Dedifferentiated amniotic fluid mesenchymal stem cell (primary cell): ENCODE measurements around the gene SPOCK1.

ENCODE experiments used
- DNase-seq: peaks from one replicate; pipeline ENCODE4 v3.0.0-alpha.2; 2016; ENCODE audit errors: extremely low spot score

Gene SPOCK1

DNA sequence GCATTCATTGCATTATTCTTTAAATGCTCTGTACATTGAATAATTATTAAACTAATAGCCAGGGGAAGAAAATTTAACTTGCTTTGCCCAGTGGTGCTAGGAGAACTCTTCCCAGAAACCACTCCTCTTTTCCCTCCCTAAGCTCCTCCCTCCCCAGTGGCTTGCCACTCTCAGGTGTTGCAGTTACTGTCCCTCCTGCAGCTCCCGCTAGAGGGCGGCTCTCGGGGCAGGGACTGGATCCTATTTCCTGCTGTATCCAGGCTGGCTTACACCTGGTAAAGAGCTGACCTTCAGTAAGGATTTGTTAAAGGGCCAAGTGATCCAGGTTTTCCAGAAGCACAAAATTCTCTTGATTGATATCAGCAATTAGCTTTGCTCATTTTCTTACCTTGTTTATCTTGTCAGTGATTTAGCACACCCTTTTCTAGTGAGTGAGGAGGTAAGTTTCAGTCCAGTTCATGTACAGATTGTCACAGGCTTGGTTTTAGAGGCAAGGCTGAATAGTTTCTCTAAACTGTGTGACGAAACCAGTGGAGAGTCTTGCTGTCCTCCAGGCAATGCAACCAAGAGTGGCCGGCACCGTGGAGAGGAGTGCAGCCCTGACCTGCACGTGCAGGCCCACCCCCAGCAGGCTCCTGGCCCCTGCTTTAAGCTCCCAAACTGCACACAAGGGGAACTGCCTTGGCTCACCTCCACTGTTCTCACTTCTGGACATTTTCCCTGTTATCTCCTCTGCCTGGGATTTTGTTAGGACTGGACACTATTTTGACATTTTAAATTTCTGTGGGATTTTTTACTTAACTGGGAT lies 423.8 kb downstream of the SPOCK1 start:
- no peak for DNase-seq

DNA sequence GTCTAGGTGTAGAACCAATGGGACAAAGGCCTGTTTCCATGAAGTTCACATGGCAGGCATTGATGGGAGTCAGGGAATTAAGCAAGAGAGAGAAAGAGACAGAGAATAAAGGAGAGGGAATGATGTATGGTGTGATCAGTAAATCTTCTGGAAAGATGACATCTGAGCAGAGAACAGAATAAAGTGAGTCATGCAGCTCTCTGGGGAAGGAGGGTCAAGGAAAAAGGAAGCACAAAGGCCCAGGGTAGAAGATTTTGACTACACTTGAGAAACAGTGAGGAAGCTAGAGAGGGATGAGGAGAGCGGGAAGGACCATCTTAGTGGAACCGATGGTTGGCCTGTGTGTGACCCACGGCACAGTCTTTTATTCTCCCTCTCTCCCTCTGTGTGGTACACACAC lies 425.9 kb downstream of the SPOCK1 start:
- no peak for DNase-seq

DNA sequence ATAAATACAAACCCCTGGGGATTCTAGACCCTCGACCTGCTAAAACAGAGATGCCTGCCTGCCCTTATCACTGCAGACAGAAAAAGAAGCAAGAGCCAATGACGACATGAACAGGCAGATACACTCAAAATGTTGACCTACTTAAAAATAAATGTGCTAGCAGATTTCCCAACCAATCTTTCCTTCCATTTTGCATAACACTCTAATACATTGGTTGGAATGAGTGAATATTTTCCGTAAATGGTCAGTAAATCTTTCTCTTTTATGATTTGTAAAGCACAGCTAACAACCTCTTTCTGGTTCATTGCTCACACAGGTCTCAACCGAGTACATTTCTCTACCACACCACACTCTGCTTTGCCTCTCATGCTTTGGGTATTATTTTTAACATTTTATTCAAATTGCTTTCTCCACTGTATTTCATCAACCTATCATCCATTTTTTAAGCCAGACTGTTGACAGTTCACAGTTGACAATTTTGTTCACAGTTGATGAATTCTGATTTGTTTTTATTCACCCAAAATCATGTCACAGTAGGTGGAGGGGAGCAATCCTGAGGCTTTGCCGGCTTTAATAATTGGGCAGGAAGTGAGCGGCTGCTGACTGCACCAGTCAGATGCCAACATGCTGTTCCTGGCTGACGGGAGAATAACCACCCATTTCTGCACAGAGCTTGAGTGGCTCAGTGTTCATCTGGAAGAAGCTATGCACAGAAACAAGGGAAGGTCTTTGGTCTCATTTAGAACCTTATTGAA lies 426.6 kb downstream of the SPOCK1 start:
- DNase-seq: no peak

DNA sequence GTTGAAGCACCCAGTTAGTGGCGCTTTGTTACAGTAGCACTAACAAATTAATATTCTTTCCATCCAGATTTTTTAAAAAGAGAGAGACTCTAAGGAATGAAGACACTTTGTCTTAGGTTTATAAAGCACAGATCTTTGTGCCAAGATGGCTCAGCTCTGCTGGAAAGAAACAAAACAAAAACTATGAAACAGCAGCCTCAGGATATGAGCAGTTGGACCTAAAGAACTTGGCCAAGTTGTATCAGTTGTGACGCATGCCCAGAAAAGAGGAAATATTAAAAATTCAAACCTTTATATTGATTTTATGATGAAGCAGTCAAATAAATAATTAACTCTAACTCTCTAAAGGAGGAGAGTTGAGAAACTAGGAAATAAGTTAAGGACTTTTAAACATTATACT lies 427.2 kb downstream of the SPOCK1 start:
- DNase-seq: no peak

DNA sequence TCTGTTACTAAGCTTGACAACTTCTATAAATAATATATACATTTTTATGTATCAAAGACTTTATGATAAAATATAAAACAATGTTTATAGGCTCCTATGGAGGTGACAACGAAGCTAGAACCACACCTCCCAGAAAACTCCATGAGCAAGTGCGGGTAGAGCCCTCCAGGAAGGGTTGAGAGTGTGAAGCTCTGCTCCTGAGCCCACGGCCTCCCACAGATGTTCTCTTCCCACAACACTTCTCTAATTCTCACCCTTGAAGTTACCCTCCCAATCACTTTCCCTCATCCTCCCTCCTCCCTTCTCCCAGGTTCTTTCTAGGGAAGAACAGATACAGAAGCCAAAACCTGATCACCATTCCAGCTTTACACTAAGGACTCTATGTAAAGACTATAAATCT lies 427.6 kb downstream of the SPOCK1 start:
- DNase-seq: no peak

DNA sequence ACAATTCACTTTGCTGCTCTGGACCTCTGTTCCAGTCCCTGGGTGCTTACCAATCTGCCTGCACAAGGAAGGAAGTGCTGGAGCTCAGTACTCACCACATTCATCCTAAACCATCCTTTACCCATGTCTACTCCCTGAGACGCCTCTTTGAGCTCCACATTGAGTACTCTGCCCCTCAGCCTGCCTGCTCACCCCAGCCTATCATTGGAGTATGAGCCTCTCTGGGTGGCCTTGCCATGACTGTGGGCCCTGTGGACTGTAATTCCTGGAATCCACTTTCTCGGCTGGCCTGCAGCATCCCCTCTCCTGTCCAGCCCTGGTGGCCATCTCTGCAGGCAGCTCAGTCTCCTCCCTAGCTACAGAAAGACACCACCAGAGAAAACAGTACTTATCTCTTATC lies 428.6 kb downstream of the SPOCK1 start:
- no peak for DNase-seq

DNA sequence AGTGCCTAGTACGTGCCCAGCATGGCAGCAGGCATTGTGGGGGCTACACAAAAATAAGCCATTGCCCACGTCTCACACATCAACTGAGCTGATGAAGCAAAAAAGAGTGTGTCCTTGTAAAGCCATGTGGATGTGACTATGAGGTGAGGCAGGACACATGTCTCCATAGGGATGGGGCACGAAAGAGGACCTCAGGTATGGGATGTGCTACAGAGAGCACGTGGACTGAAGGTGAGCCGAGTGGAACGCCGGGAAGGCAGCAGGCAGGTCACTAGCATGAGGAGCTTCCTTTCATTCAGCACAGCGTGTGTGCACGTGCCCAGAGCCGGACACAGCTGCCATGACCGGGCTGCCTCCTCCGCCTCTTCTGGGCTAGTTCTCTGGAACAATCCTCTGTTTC lies 429.8 kb downstream of the SPOCK1 start:
- no peak for DNase-seq

DNA sequence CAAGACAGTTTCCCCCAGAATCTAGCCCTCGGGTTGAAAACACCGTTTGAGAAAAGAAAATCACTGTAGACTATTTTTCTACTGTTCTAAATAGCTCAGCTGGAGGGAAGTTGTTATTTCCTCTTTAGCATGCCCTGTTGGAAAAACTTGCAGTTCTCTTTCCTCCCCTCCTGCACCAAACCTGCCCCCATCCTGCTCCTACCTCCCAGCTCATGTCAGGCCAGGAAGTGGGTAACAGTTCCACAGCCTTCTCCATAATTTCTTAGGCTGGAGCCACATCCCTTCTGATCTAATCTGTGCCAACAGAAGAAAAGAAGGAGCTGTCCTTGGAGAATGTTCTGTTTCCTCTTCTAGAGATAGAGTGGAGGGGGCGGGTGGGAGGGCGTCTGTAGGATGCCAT lies 437.7 kb downstream of the SPOCK1 start:
- no peak for DNase-seq

DNA sequence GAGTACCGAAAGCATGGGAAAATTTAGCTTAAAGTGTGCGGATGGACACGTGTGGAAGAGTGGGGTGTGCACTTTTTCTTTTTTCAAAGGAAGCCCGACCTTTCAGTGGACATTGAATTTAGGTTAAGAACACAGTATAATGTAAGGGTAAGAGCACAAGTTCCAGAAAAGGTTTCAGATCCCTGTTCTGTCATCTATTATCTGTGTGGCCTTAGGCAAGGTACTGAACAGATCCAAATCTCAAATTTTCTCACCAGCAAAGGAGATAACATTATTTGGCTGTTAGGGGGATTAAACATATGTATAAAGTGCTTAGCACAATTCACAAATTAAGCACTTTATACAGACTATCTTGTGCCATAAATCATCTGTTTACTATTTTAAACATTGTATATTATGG lies 441.0 kb downstream of the SPOCK1 start:
- DNase-seq: no peak

DNA sequence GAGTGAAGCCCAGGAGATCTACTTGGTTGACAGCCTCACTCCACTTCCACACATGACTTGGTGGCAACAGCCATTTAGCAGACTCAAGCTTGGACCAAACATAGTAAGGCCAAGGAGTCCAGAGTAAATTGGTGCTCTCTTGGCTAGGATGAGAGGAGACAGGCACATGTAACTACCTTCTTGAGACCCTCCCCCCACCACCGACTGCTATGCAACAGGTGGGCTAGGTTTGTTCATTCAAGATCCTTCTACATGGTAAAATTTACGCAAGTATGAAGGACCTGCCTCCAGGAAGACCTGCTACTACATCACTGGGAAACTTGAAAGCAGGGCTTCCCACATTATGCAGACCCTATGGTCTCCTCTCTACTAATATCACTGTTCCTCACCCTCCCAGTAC lies 442.4 kb downstream of the SPOCK1 start:
- DNase-seq: no peak

DNA sequence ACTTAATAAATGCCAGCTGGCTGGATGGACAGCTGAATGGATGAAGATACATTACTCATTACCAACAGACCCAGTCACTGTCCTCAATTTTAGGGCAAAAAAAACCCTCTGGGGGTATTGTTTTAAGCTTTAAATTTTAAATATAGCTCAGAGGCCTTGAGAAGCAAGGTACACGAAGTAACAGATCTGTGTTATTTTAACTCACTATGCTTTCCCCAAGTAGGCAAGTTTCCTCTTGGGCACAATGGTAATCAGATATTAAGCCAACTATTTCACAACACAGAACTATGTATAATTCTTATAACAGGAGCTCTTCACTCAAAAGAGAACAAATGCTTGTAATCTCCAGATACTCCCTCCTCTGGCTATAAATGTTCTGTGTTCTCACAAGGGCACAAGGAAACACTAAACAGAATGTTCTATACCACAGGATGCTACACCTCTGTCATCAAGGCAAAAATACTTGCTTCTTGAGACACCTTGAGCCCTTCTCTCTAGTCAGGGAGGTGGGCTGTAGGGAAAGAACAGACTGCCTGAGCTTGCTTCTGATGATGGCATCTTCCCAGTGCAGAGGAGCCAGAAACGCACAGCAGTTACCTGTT lies 443.8 kb downstream of the SPOCK1 start:
- no peak for DNase-seq

DNA sequence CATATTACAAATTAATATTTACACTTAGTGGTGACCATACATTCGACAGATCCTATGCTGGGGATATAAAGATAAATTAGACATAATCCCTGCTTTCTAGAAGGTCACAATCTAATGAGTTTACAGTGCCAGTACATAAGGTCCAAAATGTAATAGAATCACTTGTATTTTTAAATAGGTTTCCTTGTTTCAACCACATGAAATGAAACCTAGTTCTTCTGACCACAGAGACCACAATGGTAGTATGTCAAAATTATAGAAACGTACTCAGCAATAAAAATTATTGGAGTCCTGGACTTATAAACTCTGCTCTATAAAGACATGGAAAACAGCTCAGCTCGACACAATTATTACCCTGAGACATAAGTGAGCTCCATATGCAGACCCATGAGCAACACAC lies 444.3 kb downstream of the SPOCK1 start:
- no peak for DNase-seq

DNA sequence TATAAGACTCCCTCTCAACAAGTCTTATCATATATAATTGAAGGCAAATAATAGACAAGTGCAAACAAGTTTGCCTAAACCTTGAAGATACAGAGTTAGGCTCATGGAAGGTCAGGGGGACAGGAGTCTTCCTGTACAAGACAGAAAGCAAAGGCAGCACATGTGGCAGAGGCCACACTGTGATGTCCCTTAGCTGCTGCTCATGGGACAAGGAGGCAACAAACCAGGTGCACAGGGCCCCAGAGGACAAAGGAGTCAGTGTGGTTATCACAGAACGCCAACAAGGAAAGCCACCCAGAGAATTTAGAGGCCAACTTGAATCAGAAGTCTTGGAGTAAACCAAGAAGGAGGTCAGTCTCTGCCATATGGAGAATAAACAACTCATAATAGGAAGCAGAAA lies 444.8 kb downstream of the SPOCK1 start:
- DNase-seq: no peak

DNA sequence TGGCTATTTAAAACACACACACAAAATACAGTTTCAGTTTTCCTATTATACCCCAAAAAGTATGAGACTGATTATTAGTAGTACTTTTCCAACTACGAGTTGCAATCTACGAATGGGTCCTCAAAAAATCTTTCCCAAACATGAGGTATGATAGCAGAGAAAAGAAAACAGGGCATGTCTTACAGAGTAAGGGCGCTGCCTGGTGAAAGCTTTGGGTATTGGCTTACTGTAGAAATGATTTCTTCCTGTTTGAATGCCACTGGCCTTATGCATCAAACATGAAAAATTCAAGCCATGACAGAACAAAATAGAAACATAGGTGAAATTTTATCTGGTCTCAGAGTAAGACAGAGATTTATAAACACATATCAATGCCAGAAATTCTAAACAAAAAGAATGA lies 448.0 kb downstream of the SPOCK1 start:
- DNase-seq: no peak

DNA sequence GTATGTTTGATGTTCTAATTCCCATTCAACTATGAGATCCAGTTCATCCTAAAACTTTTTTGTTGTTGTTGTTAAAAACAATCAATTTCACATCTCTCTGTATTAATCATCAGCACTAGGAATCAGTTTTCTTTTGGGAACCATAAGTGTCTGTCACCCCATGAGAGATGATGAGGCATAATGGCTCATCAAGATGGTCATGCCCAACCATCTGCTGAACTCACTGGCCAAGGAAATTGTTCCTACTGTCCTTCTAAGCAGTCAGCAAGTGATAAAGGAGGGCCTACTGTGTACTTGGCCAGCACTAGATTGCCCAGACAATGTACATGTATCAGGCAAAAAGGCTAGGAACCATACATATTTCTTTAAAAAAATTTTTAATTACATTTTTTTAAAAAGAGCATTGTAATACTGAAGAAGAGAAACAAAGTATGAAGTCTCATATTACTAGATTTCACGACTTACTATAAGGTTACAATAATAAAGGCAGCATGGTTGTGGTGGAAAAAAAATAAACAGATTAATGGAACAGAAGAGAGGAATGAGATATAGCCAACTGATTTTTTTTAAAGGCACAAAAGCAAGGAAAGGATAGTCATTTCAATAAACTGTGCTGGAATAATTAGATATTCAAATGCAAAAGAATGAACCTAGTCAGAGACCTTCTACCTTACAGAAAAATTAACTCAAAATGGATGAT lies 458.3 kb downstream of the SPOCK1 start:
- peak; percentile 16 for DNase-seq

DNA sequence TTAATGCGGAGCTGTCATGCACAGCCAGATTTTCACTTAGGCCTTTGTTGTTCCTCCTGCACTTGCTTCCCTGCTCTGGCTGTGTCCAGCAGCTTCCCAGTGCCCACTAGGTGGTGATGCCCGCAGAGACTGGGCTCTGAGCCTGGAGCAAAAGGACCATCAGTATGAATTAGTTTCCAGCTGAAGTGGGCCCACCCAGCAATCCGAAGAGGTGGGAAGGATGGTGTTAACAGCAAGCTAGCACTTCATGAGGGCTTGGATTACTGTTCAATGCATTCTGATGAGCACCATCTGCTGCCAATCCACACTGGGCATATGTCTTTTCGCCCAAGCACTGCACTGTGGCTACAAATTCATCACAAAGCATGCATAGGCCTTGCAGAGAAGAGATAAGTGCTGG lies 459.1 kb downstream of the SPOCK1 start:
- DNase-seq: no peak

DNA sequence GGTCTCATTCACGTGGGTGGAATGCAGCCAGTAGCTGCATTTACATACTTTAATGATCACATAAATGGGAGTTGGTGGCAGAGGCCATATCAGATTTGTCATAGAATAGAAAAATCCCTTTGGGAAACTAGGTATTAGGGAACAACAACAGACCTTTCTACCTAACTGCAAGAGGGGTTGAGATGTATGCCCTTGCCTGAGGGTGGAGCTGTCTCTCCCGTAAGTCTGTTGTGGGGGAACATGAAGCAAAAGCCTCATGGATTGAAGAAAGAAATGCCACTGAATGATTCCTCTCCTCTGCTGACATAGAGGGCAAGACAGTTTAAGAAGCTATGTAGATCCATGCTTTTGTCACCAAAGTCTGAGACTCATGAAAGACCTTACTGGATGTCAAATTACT lies 461.3 kb downstream of the SPOCK1 start:
- DNase-seq: no peak

DNA sequence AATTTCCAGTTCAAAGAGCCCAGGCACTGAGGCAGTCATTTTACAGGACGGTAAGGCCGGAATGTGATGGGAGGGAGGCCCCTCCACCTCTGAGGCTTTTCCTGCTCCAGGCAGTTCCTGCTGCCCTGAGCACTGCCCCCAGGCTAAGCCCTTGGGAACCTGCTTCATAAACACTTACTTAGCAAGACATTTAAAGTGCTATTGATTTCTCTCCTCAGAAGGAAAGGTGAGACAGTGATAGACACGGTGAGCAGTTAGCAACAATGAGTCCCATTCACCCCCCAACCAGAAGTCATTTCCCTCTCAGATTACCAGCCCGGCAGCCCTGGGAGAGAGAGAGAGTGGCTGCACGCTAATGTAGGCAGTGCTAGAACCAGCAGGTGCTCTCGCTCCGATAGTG lies 462.5 kb downstream of the SPOCK1 start:
- DNase-seq: no peak

DNA sequence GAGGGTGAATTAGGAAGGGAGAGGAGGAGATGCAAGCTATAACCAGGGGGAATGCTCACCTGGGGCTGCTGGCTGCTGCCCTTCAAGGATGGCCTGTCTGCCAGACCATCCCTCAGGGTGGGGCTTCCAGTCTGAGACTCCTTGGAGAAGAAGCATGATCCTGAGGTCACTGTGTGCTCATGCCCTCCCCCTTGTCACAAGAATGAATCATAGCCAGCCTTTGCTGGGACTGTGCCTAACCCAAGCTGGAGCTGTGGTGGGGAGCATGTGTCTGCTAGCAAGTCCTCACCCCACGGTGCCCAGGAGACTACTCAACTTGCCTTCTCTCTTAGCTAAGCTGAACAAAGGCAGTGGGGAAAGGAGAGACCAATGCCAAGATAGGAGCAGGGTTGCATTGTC lies 463.6 kb downstream of the SPOCK1 start:
- DNase-seq: no peak

DNA sequence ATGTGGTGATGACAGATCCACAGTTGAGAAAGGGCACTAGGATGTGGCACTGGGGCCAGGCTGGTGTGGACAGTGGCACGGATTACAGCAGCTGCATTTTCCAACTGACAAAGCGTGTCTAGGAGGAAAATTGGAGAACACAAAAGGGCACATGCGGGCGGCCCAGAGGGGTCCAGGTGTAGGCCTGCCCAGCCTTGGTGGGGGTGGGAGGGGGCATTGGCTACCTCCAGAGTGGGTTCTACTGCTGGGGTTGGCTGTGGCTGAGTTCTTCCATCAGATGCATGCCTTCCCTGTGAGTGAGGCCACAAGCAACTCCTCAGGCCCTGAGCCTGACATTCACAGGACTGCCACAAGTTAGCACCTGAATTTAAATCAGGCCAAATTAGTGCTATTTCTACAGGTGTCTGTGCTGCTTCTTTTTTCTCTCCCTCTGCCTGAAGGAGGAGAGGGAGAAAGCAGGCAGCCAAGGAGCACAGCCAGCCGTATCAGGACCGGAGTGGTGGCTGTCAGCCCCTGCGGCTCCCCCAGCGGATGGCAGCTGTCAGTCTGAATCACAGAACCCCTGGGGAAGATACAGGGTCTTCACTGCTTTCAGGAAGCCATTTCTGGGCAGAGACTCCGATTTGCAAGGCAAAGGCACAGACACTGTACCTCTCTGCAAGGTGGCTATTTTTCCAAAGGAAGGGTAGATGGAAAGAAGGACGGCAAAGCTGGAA lies 464.2 kb downstream of the SPOCK1 start:
- DNase-seq: no peak

DNA sequence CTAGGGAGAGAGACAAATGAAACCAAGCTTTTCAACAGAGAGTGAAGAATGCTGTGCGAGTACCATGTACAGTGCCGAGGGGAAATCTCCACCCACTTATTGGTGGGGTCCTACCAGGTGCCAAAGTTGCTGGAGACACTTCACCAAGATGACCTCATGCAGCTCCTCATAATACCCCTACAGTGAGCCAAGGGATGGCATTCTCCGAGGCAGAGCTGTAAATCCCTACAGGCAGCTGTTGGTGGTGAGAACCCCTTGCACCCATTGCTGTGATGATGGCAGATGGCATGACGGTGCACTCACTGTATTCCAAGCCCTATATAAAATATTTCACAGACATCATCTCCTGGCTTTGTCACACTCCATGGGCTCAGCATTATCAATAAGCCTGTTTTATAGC lies 464.9 kb downstream of the SPOCK1 start:
- no peak for DNase-seq

DNA sequence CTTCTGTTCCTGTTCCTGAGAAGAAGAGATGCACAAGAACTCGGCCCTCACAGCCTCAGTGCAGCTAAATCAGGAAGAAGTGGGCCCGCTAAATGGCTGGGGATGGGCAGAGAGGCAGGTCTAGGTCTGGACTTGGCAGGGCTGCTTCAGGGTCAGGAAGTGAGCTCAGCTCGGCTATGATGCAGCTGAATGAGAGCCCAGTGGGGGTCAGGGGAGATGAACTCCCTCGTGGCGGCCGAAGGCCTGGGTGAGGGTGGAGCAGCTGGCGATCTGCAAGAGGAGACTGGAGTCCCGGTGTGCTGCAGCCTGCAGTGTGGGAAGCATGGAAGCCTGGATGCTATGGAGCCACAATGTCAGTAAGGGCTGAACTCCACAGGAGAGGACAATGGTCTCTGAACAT lies 466.2 kb downstream of the SPOCK1 start:
- DNase-seq: no peak
